OCI-LY7 (cell line): ENCODE data around the gene GET4. TPM values are rescaled to one million over a fixed set of nuclear protein-coding genes. Genes with fewer than 3 reads are reported as not detected.

ENCODE experiments used
- BruUV-seq: library from RNA; stranded (reverse); fragments of 400-500 nt; replicated peaks from 2 replicates; lab custom pipeline; 2021; lab: Mats Ljungman, UMichigan
- CTCF ChIA-PET: fragments of 300-600 bp; sonication (Branson Sonifier 250); formaldehyde crosslinking; loops from one replicate; lab custom pipeline; 2022; ENCODE audit warnings: antibody characterized with exemption; ENCODE audit not compliant: unreplicated experiment; lab: Charles Lee
- POLR2A ChIA-PET: fragments of 300-600 bp; sonication (Branson Sonifier 250); formaldehyde crosslinking; loops from one replicate; lab custom pipeline; 2022; ENCODE audit warnings: antibody characterized with exemption; lab: Charles Lee
- DNase-seq: peaks from one replicate; pipeline ENCODE4 v3.0.0-alpha.2; 2015; ENCODE audit warnings: low spot score
- H2AFZ ChIP-seq: fragments of 200-600 bp; sonication (generic), shearing (Covaris generic); 2 replicates; pipeline ENCODE4 v1.6.1; 2014; ENCODE audit warnings: mild to moderate bottlenecking, antibody characterized with exemption, low read length, moderate library complexity
- H3K27ac ChIP-seq: fragments of 200-600 bp; sonication (generic); 2 replicates; pipeline ENCODE4 v1.5.1; 2014; ENCODE audit warnings: mixed run types, low read depth, mild to moderate bottlenecking, moderate library complexity, low read length, inconsistent platforms; ENCODE audit not compliant: poor library complexity, severe bottlenecking
- H3K36me3 ChIP-seq: fragments of 200-600 bp; sonication (generic); 2 replicates; pipeline ENCODE4 v1.6.1; 2014; ENCODE audit warnings: mild to moderate bottlenecking, antibody characterized with exemption, low read length, moderate library complexity, mixed read lengths; ENCODE audit not compliant: insufficient read depth
- H3K4me1 ChIP-seq: fragments of 200-600 bp; sonication (generic); 2 replicates; pipeline ENCODE4 v1.5.1; 2014; ENCODE audit warnings: mild to moderate bottlenecking, low read length; ENCODE audit not compliant: insufficient read depth, poor library complexity, severe bottlenecking
- H3K4me2 ChIP-seq: fragments of 200-600 bp; sonication (generic); 2 replicates; pipeline ENCODE4 v1.6.1; 2014; ENCODE audit warnings: mild to moderate bottlenecking, low read length
- H3K4me3 ChIP-seq: fragments of 200-600 bp; sonication (generic); 2 replicates; pipeline ENCODE4 v1.5.1; 2014; ENCODE audit warnings: mild to moderate bottlenecking, low read depth, low read length; ENCODE audit not compliant: poor library complexity, severe bottlenecking
- H3K79me2 ChIP-seq: fragments of 200-600 bp; sonication (generic); 2 replicates; pipeline ENCODE4 v1.6.1; 2016; ENCODE audit warnings: low read depth, mild to moderate bottlenecking, low read length, moderate library complexity, mixed read lengths; ENCODE audit not compliant: insufficient read depth
- H3K9me2 ChIP-seq: fragments of 200-600 bp; sonication (generic); 2 replicates; pipeline ENCODE4 v1.6.1; 2016; ENCODE audit warnings: mild to moderate bottlenecking, low read length, mixed read lengths; ENCODE audit not compliant: insufficient read depth
- H3K9me3 ChIP-seq: fragments of 200-600 bp; sonication (generic); 2 replicates; pipeline ENCODE4 v1.6.1; 2014; ENCODE audit warnings: mild to moderate bottlenecking, mixed run types, low read length, mixed read lengths
- H4K20me1 ChIP-seq: fragments of 200-600 bp; sonication (generic); 2 replicates; pipeline ENCODE4 v1.6.1; 2014; ENCODE audit warnings: mild to moderate bottlenecking, antibody characterized with exemption, low read length, moderate library complexity, mixed read lengths; ENCODE audit not compliant: insufficient read depth
- CTCF ChIP-seq: fragments of 200-600 bp; sonication (generic); conservative IDR thresholded peaks from 2 replicates; pipeline ENCODE4 v1.5.1; 2014; ENCODE audit warnings: mild to moderate bottlenecking, antibody characterized with exemption, low read length, moderate library complexity, mixed read lengths
- EZH2phosphoT487 ChIP-seq: fragments of 200-600 bp; sonication (generic); IDR thresholded peaks from 2 replicates; pipeline ENCODE4 v1.6.1; 2018; ENCODE audit warnings: low read depth, borderline replicate concordance, mild to moderate bottlenecking, mixed run types, antibody characterized with exemption, low read length, moderate library complexity, mixed read lengths
- intact Hi-C: fragments of 100-400 bp; cut with micrococcal nuclease; formaldehyde crosslinking; loops from one replicate; pipeline ENCODE4 v1.10.0; 2022; ENCODE audit not compliant: unreplicated experiment
- total RNA-seq, 2 experiments: library from RNA; depleted of rRNA in 1 of 2; stranded (reverse); fragments of >200 nt in 1 of 2; shearing (Covaris generic) in 1 of 2; gene quantifications; 2 replicates each; pipeline ENCODE4 v1.2.3, GENCODE V29; 2014 to 2022

GET4 gene
- total RNA-seq, 2 experiments from 2014 or later, result 46.3 to 54.5 TPM

GRCh38 chr7:910931-911431, 34.6 kb downstream of the GET4 start:
- TF ChIP-seq CTCF (no peak), EZH2phosphoT487 (no peak)
- DNase-seq, result no peak
- no peaks in the 10 kb centered on the region for H3K36me3 ChIP-seq
- H3K27ac ChIP-seq, result no peak overlapping the region
- no peak overlapping the region for H2AFZ ChIP-seq
- no peaks in the 10 kb centered on the region for H3K9me2 ChIP-seq
- H3K79me2 ChIP-seq, result no peaks in the 10 kb centered on the region
- POLR2A ChIA-PET, result interaction anchor here (0.7 kb wide), 1 partner anchor 46 kb away, joined by 3 read pairs; no protein-coding TSS in a partner anchor
- BruUV-seq, result no TSS peak
- H3K9me3 ChIP-seq, result no peaks in the 10 kb centered on the region
- CTCF ChIA-PET, result no interaction called here
- H3K4me3 ChIP-seq, result no peak overlapping the region
- peaks cover 15% of the 10 kb centered on the region for H3K4me1 ChIP-seq
- no peaks in the 10 kb centered on the region for H4K20me1 ChIP-seq
- intact Hi-C loops, result loop anchor here (5.0 kb wide), 1 partner anchor 41 kb away; the partner anchor contains the start of gene ADAP1
- H3K4me2 ChIP-seq, result no peak overlapping the region

GRCh38 chr7:911791-912480, 35.6 kb downstream of the GET4 start:
- no peak for DNase-seq
- Histone ChIP-seq H3K9me2 (no peaks in the 10 kb centered on the region), H3K9me3 (no peaks in the 10 kb centered on the region), H4K20me1 (no peaks in the 10 kb centered on the region), H2AFZ (no peak overlapping the region), H3K4me3 (no peak overlapping the region), H3K36me3 (no peaks in the 10 kb centered on the region), H3K4me1 (peaks cover 15% of the 10 kb centered on the region), H3K79me2 (no peaks in the 10 kb centered on the region), H3K27ac (no peak overlapping the region), H3K4me2 (no peak overlapping the region)
- TF ChIP-seq CTCF, result no peak
- no peak for TF ChIP-seq EZH2phosphoT487
- intact Hi-C loops, result loop anchor here (5.0 kb wide), 1 partner anchor 40 kb away; the partner anchor contains the start of gene ADAP1
- no TSS peak for BruUV-seq
- POLR2A ChIA-PET, result no interaction called here
- CTCF ChIA-PET, result no interaction called here
